Neuron (in vitro differentiated cells): ENCODE data around the gene C1orf174.

ENCODE experiments used
- H2AFZ ChIP-seq: one replicate; pipeline ENCODE4 v1.6.1; 2013; ENCODE audit warnings: low read depth, mild to moderate bottlenecking, inconsistent platforms, low read length, moderate library complexity
- H3K27me3 ChIP-seq: one replicate; pipeline ENCODE4 v1.6.1; 2013; ENCODE audit warnings: low read length; ENCODE audit not compliant: insufficient read depth
- H3K36me3 ChIP-seq: one replicate; pipeline ENCODE4 v1.6.1; 2013; ENCODE audit warnings: low read length; ENCODE audit not compliant: insufficient read depth
- H3K4me1 ChIP-seq: one replicate; pipeline ENCODE4 v1.6.1; 2013; ENCODE audit warnings: low read length; ENCODE audit not compliant: insufficient read depth
- H3K4me3 ChIP-seq: 2 replicates; pipeline ENCODE4 v1.5.1; 2013; ENCODE audit warnings: mild to moderate bottlenecking, low read length, moderate library complexity
- H3K9me3 ChIP-seq: one replicate; pipeline ENCODE4 v1.6.1; 2013; ENCODE audit warnings: low read length

Gene C1orf174

GRCh38 chr1:3932156-3932919 lies 32.3 kb upstream of the C1orf174 start:
- Histone ChIP-seq H3K4me3 (no peak overlapping the region), H3K9me3 (peaks cover under 1% of the 10 kb centered on the region), H3K36me3 (no peaks in the 10 kb centered on the region), H3K27me3 (peaks cover 6% of the 10 kb centered on the region), H3K4me1 (no peaks in the 10 kb centered on the region), H2AFZ (no peak overlapping the region)

GRCh38 chr1:3931007-3931912 lies 31.2 kb upstream of the C1orf174 start:
- no peak overlapping the region for H3K4me3 ChIP-seq
- no peaks in the 10 kb centered on the region for H3K4me1 ChIP-seq
- H3K9me3 ChIP-seq: no peaks in the 10 kb centered on the region
- H2AFZ ChIP-seq: no peak overlapping the region
- H3K27me3 ChIP-seq: peaks cover 6% of the 10 kb centered on the region
- H3K36me3 ChIP-seq: no peaks in the 10 kb centered on the region

- H3K9me3 ChIP-seq: no peaks in the 10 kb centered on the region
- peaks cover 6% of the 10 kb centered on the region for H3K27me3 ChIP-seq
- no peaks in the 10 kb centered on the region for H3K4me1 ChIP-seq
- no peak overlapping the region for H2AFZ ChIP-seq
- no peak overlapping the region for H3K4me3 ChIP-seq
- H3K36me3 ChIP-seq: no peaks in the 10 kb centered on the region
Observed at GRCh38 chr1:3930301-3931006, 30.4 kb upstream of the C1orf174 start.

- H3K27me3 ChIP-seq: peaks cover 16% of the 10 kb centered on the region
- H3K4me3 ChIP-seq: no peak overlapping the region
- H3K4me1 ChIP-seq: no peaks in the 10 kb centered on the region
- no peak overlapping the region for H2AFZ ChIP-seq
- H3K9me3 ChIP-seq: no peaks in the 10 kb centered on the region
- H3K36me3 ChIP-seq: no peaks in the 10 kb centered on the region
Observed at GRCh38 chr1:3929126-3929525, 29.1 kb upstream of the C1orf174 start.

- peaks cover 18% of the 10 kb centered on the region for H3K27me3 ChIP-seq
- no peaks in the 10 kb centered on the region for H3K9me3 ChIP-seq
- no peak overlapping the region for H2AFZ ChIP-seq
- no peak overlapping the region for H3K4me3 ChIP-seq
- no peaks in the 10 kb centered on the region for H3K4me1 ChIP-seq
- H3K36me3 ChIP-seq: no peaks in the 10 kb centered on the region
Observed at GRCh38 chr1:3928586-3928985, 28.5 kb upstream of the C1orf174 start.

GRCh38 chr1:3926956-3927355 lies 26.9 kb upstream of the C1orf174 start:
- Histone ChIP-seq H3K36me3 (no peaks in the 10 kb centered on the region), H3K4me1 (no peaks in the 10 kb centered on the region), H3K4me3 (no peak overlapping the region), H2AFZ (no peak overlapping the region), H3K9me3 (no peaks in the 10 kb centered on the region), H3K27me3 (peaks cover 23% of the 10 kb centered on the region)

GRCh38 chr1:3925762-3926161 lies 25.7 kb upstream of the C1orf174 start:
- Histone ChIP-seq H3K4me1 (no peaks in the 10 kb centered on the region), H3K9me3 (no peaks in the 10 kb centered on the region), H3K4me3 (no peak overlapping the region)

GRCh38 chr1:3925256-3925655 lies 25.2 kb upstream of the C1orf174 start:
- H2AFZ ChIP-seq: no peak overlapping the region
- H3K4me1 ChIP-seq: no peaks in the 10 kb centered on the region
- H3K9me3 ChIP-seq: no peaks in the 10 kb centered on the region
- H3K36me3 ChIP-seq: no peaks in the 10 kb centered on the region
- no peak overlapping the region for H3K4me3 ChIP-seq
- peaks cover 26% of the 10 kb centered on the region for H3K27me3 ChIP-seq

More at GRCh38 chr1:3925762-3926161, 25.7 kb upstream of the C1orf174 start:
- H2AFZ ChIP-seq: no peak overlapping the region
- H3K36me3 ChIP-seq: no peaks in the 10 kb centered on the region
- peaks cover 26% of the 10 kb centered on the region for H3K27me3 ChIP-seq

- no peak overlapping the region for H2AFZ ChIP-seq
- H3K4me3 ChIP-seq: no peak overlapping the region
- no peaks in the 10 kb centered on the region for H3K4me1 ChIP-seq
- no peaks in the 10 kb centered on the region for H3K9me3 ChIP-seq
- H3K27me3 ChIP-seq: peaks cover 26% of the 10 kb centered on the region
- H3K36me3 ChIP-seq: no peaks in the 10 kb centered on the region
Observed at GRCh38 chr1:3924825-3925220, 24.8 kb upstream of the C1orf174 start.

GRCh38 chr1:3924186-3924824 lies 24.2 kb upstream of the C1orf174 start:
- Histone ChIP-seq H2AFZ (no peak overlapping the region), H3K4me3 (no peak overlapping the region), H3K4me1 (no peaks in the 10 kb centered on the region), H3K36me3 (no peaks in the 10 kb centered on the region), H3K9me3 (no peaks in the 10 kb centered on the region), H3K27me3 (peaks cover 29% of the 10 kb centered on the region)

GRCh38 chr1:3923378-3924185 lies 23.5 kb upstream of the C1orf174 start:
- Histone ChIP-seq H3K9me3 (no peaks in the 10 kb centered on the region), H3K4me3 (no peak overlapping the region), H3K27me3 (peaks cover 33% of the 10 kb centered on the region), H2AFZ (no peak overlapping the region), H3K36me3 (no peaks in the 10 kb centered on the region), H3K4me1 (no peaks in the 10 kb centered on the region)

- peaks cover 36% of the 10 kb centered on the region for H3K27me3 ChIP-seq
- no peak overlapping the region for H2AFZ ChIP-seq
- no peak overlapping the region for H3K4me3 ChIP-seq
- H3K4me1 ChIP-seq: no peaks in the 10 kb centered on the region
- H3K36me3 ChIP-seq: no peaks in the 10 kb centered on the region
- H3K9me3 ChIP-seq: peaks cover 3% of the 10 kb centered on the region
Observed at GRCh38 chr1:3922851-3923250, 22.8 kb upstream of the C1orf174 start.
